Large intestine (tissue), 12 donors: ENCODE measurements around the gene RFWD3. TPM values are rescaled to one million over a fixed set of nuclear protein-coding genes. Genes with fewer than 3 reads are reported as not detected.

ENCODE experiments used
- DNase-seq, 2 donors: peaks; one replicate each; pipeline versions ENCODE4 v3.0.0 to v3.0.0-alpha.2; 2013
- H3K27ac ChIP-seq: one replicate; pipeline ENCODE4 v1.5.1; 2013; ENCODE audit warnings: low read length
- H3K27me3 ChIP-seq: 2 replicates; pipeline ENCODE4 v1.6.1; 2013; ENCODE audit warnings: low read length; ENCODE audit not compliant: control insufficient read depth, insufficient read depth
- H3K36me3 ChIP-seq: 2 replicates; pipeline ENCODE4 v1.6.1; 2013; ENCODE audit warnings: low read length; ENCODE audit not compliant: control insufficient read depth, insufficient read depth
- H3K4me1 ChIP-seq: one replicate; pipeline ENCODE4 v1.6.1; 2013; ENCODE audit warnings: low read length; ENCODE audit not compliant: control insufficient read depth, insufficient read depth
- H3K4me3 ChIP-seq: one replicate; pipeline ENCODE4 v1.5.1; 2013; ENCODE audit warnings: low read length
- H3K9me3 ChIP-seq: one replicate; pipeline ENCODE4 v1.6.1; 2013; ENCODE audit warnings: mild to moderate bottlenecking, low read depth, low read length, moderate library complexity; ENCODE audit not compliant: control insufficient read depth
- WGBS: methylation state at CpG from one replicate; pipeline ENCODE4 v1.1.5; 2013; ENCODE audit warnings: low lambda C conversion rate; ENCODE audit not compliant: insufficient coverage; 5-methylcytosine and 5-hydroxymethylcytosine counted together
- long read RNA-seq, 11 donors: transcript quantifications; one replicate each; lab custom pipeline, GENCODE V29; 2026
- polyA plus RNA-seq: library from polyadenylated mRNA; unstranded; fragments of 120-200 nt; gene quantifications from one replicate; pipeline ENCODE4 v1.2.1, GENCODE V29; 2013

RFWD3 gene
- 19.7 TPM for polyA plus RNA-seq
- long read RNA-seq, donor 1, partial matches to known transcripts = 0 of 3 reads
- long read RNA-seq, donor 1, other reads (novel, unspliced or antisense) = 0 of 3 reads
- long read RNA-seq, donor 2, partial matches to known transcripts = 6 of 8 reads
- long read RNA-seq, donor 2, other reads (novel, unspliced or antisense) = 0 of 8 reads
- long read RNA-seq, donor 3 = 0 reads
- long read RNA-seq, donor 4 = 0 reads
- long read RNA-seq, donor 5 = 0 reads
- long read RNA-seq, donor 6, partial matches to known transcripts = 0 of 2 reads
- long read RNA-seq, donor 6, other reads (novel, unspliced or antisense) = 0 of 2 reads
- long read RNA-seq, donor 7 = 0 reads
- long read RNA-seq, donor 8, partial matches to known transcripts = 0 of 7 reads
- long read RNA-seq, donor 8, other reads (novel, unspliced or antisense) = 0 of 7 reads
- long read RNA-seq, donor 9, full-length matches to known transcripts = 4 of 4 reads
- long read RNA-seq, donor 9, partial matches to known transcripts = 0 of 4 reads
- long read RNA-seq, donor 9, other reads (novel, unspliced or antisense) = 0 of 4 reads
- long read RNA-seq, donor 10, partial matches to known transcripts = 0 of 1 reads
- long read RNA-seq, donor 10, other reads (novel, unspliced or antisense) = 0 of 1 reads
- long read RNA-seq, donor 11, partial matches to known transcripts = 0 of 2 reads
- long read RNA-seq, donor 11, other reads (novel, unspliced or antisense) = 0 of 2 reads

GRCh38 chr16:74666425-74667254 is at the start of gene RFWD3:
RFWD3 (minus strand) TSS chr16:74666877; CDS start chr16:74661449, 5,428 bp downstream.
- peak within 1 kb of the TSS; percentile 91 for H3K4me3 ChIP-seq
- H3K27ac ChIP-seq = peak within 1 kb of the TSS; percentile 73
- no peaks in the 10 kb centered on the region for H3K9me3 ChIP-seq
- no CpG with 5 or more reads among the region's 63 CpGs for WGBS
- peaks cover 27% of the 10 kb centered on the region for H3K36me3 ChIP-seq
- H3K27me3 ChIP-seq = no peaks in the 10 kb centered on the region
- H3K4me1 ChIP-seq = no peaks in the 10 kb centered on the region
- peak; percentile 98 to 99 for DNase-seq

GRCh38 chr16:74716355-74716754 is 49.7 kb upstream of the RFWD3 start:
- Histone ChIP-seq H3K9me3 (peaks cover 4% of the 10 kb centered on the region), H3K36me3 (peaks cover 3% of the 10 kb centered on the region), H3K4me3 (no peak overlapping the region), H3K27me3 (no peaks in the 10 kb centered on the region), H3K27ac (no peak overlapping the region), H3K4me1 (no peaks in the 10 kb centered on the region)
- DNase-seq = no peak
- no CpG with 5 or more reads among the region's 15 CpGs for WGBS

GRCh38 chr16:74713876-74714275 is 47.2 kb upstream of the RFWD3 start:
- H3K4me3 ChIP-seq = no peak overlapping the region
- no peak overlapping the region for H3K27ac ChIP-seq
- WGBS = no CpG with 5 or more reads among the region's 10 CpGs
- H3K9me3 ChIP-seq = peaks cover 3% of the 10 kb centered on the region
- DNase-seq = no peak
- no peaks in the 10 kb centered on the region for H3K27me3 ChIP-seq
- peaks cover 4% of the 10 kb centered on the region for H3K4me1 ChIP-seq
- H3K36me3 ChIP-seq = peaks cover 2% of the 10 kb centered on the region

- Histone ChIP-seq H3K4me3 (no peak overlapping the region), H3K4me1 (peaks cover 4% of the 10 kb centered on the region), H3K27ac (no peak overlapping the region), H3K9me3 (no peaks in the 10 kb centered on the region), H3K36me3 (no peaks in the 10 kb centered on the region), H3K27me3 (no peaks in the 10 kb centered on the region)
- DNase-seq = no peak
- WGBS = no CpG with 5 or more reads among the region's 10 CpGs
These were observed 46.6 kb upstream of the RFWD3 start for GRCh38 chr16:74713325-74713724.

GRCh38 chr16:74711938-74712337 is 45.3 kb upstream of the RFWD3 start:
- no peak overlapping the region for H3K4me3 ChIP-seq
- H3K4me1 ChIP-seq = peaks cover 4% of the 10 kb centered on the region
- no peaks in the 10 kb centered on the region for H3K27me3 ChIP-seq
- no peaks in the 10 kb centered on the region for H3K36me3 ChIP-seq
- no peak overlapping the region for H3K27ac ChIP-seq
- DNase-seq = no peak
- WGBS = no CpG with 5 or more reads among the region's 12 CpGs
- no peaks in the 10 kb centered on the region for H3K9me3 ChIP-seq

- Histone ChIP-seq H3K4me3 (no peak overlapping the region), H3K4me1 (peaks cover 4% of the 10 kb centered on the region), H3K27me3 (no peaks in the 10 kb centered on the region), H3K36me3 (no peaks in the 10 kb centered on the region), H3K27ac (no peak overlapping the region), H3K9me3 (no peaks in the 10 kb centered on the region)
- no CpG with 5 or more reads among the region's 8 CpGs for WGBS
- DNase-seq = no peak
These were observed 43.7 kb upstream of the RFWD3 start for GRCh38 chr16:74710401-74710800.

GRCh38 chr16:74709441-74709877 is 42.8 kb upstream of the RFWD3 start:
- Histone ChIP-seq H3K9me3 (no peaks in the 10 kb centered on the region), H3K4me1 (peaks cover 4% of the 10 kb centered on the region), H3K36me3 (no peaks in the 10 kb centered on the region), H3K27ac (no peak overlapping the region), H3K4me3 (no peak overlapping the region), H3K27me3 (no peaks in the 10 kb centered on the region)
- WGBS = no CpG with 5 or more reads among the region's 6 CpGs
- peak; percentile 76 to 79 for DNase-seq

GRCh38 chr16:74700438-74701225 is 34.0 kb upstream of the RFWD3 start, which contains the start of gene MLKL:
MLKL (minus strand) TSS chr16:74700862; CDS start chr16:74695757, 5,105 bp downstream.
- peak within 1 kb of the TSS; percentile 46 for H3K27ac ChIP-seq
- H3K27me3 ChIP-seq = no peaks in the 10 kb centered on the region
- DNase-seq = peak; percentile 33 to 77
- no peaks in the 10 kb centered on the region for H3K36me3 ChIP-seq
- no peaks in the 10 kb centered on the region for H3K4me1 ChIP-seq
- WGBS = 20% methylated on average over 2 of the region's 35 CpGs
- H3K4me3 ChIP-seq = peak within 1 kb of the TSS; percentile 80
- H3K9me3 ChIP-seq = no peaks in the 10 kb centered on the region

- WGBS = no CpG with 5 or more reads among the region's 16 CpGs
- Histone ChIP-seq H3K9me3 (no peaks in the 10 kb centered on the region), H3K27ac (peak overlapping the region; percentile 46), H3K36me3 (peaks cover 2% of the 10 kb centered on the region), H3K27me3 (no peaks in the 10 kb centered on the region), H3K4me3 (peak overlapping the region; percentile 80), H3K4me1 (no peaks in the 10 kb centered on the region)
- peak in 1 of 2 donors; percentile 55 for DNase-seq
These were observed 33.4 kb upstream of the RFWD3 start for GRCh38 chr16:74700116-74700437.
